ENCODE results near the gene PTCH2. TPM values are rescaled to one million over a fixed set of nuclear protein-coding genes. Genes with fewer than 3 reads are reported as not detected.

The PTCH2 gene
- total RNA-seq, 1 donor from 2014 or later, result 3.4 TPM

- H3K27ac Mint-ChIP-seq, result no peak overlapping the region
- H3K36me3 Mint-ChIP-seq, result peaks cover 22% of the 10 kb centered on the region
- H3K4me1 Mint-ChIP-seq (ENCODE audit: unreplicated experiment), result no peaks in the 10 kb centered on the region
- H3K27me3 Mint-ChIP-seq, result no peaks in the 10 kb centered on the region
- no peak for DNase-seq (ENCODE audit: extremely low spot score, unreplicated experiment)
- H3K4me3 Mint-ChIP-seq, result no peak overlapping the region
- H3K9me3 Mint-ChIP-seq, result no peaks in the 10 kb centered on the region
- no peak for TF ChIP-seq CTCF (conservative IDR thresholded peaks at IDR 0.05)
These were observed 17.3 kb upstream of the PTCH2 start for GRCh38 chr1:44860331-44860730.

- no peak overlapping the region for H3K27ac Mint-ChIP-seq
- DNase-seq (ENCODE audit: extremely low spot score, unreplicated experiment), result no peak
- no peak overlapping the region for H3K4me3 Mint-ChIP-seq
- H3K27me3 Mint-ChIP-seq, result no peaks in the 10 kb centered on the region
- no peaks in the 10 kb centered on the region for H3K4me1 Mint-ChIP-seq (ENCODE audit: unreplicated experiment)
- H3K9me3 Mint-ChIP-seq, result no peaks in the 10 kb centered on the region
- peaks cover 22% of the 10 kb centered on the region for H3K36me3 Mint-ChIP-seq
- no peak for TF ChIP-seq CTCF (conservative IDR thresholded peaks at IDR 0.05)
These were observed 14.4 kb upstream of the PTCH2 start for GRCh38 chr1:44857446-44857845.

GRCh38 chr1:44855742-44856141, 12.7 kb upstream of the PTCH2 start:
- DNase-seq (ENCODE audit: extremely low spot score, unreplicated experiment), result no peak
- no peak overlapping the region for H3K27ac Mint-ChIP-seq
- H3K9me3 Mint-ChIP-seq, result no peaks in the 10 kb centered on the region
- no peaks in the 10 kb centered on the region for H3K27me3 Mint-ChIP-seq
- peaks cover 20% of the 10 kb centered on the region for H3K36me3 Mint-ChIP-seq
- H3K4me3 Mint-ChIP-seq, result no peak overlapping the region
- no peaks in the 10 kb centered on the region for H3K4me1 Mint-ChIP-seq (ENCODE audit: unreplicated experiment)
- no peak for TF ChIP-seq CTCF (conservative IDR thresholded peaks at IDR 0.05)

GRCh38 chr1:44854970-44855369, 11.9 kb upstream of the PTCH2 start:
- Mint-ChIP-seq H3K9me3 (no peaks in the 10 kb centered on the region), H3K27me3 (no peaks in the 10 kb centered on the region), H3K4me1 (ENCODE audit: unreplicated experiment) (peaks cover under 1% of the 10 kb centered on the region), H3K4me3 (no peak overlapping the region), H3K27ac (no peak overlapping the region), H3K36me3 (peaks cover 19% of the 10 kb centered on the region)
- TF ChIP-seq CTCF (conservative IDR thresholded peaks at IDR 0.05), result no peak
- no peak for DNase-seq (ENCODE audit: extremely low spot score, unreplicated experiment)

- Mint-ChIP-seq H3K36me3 (peaks cover 28% of the 10 kb centered on the region), H3K27me3 (no peaks in the 10 kb centered on the region), H3K9me3 (no peaks in the 10 kb centered on the region), H3K4me1 (ENCODE audit: unreplicated experiment) (peaks cover 10% of the 10 kb centered on the region), H3K4me3 (no peak overlapping the region), H3K27ac (no peak overlapping the region)
- no peak for TF ChIP-seq CTCF (conservative IDR thresholded peaks at IDR 0.05)
- no peak for DNase-seq (ENCODE audit: extremely low spot score, unreplicated experiment)
These were observed 10.1 kb upstream of the PTCH2 start for GRCh38 chr1:44853201-44853600.

- DNase-seq (ENCODE audit: extremely low spot score, unreplicated experiment), result no peak
- Mint-ChIP-seq H3K4me3 (no peak overlapping the region), H3K27ac (no peak overlapping the region), H3K27me3 (no peaks in the 10 kb centered on the region), H3K9me3 (no peaks in the 10 kb centered on the region), H3K4me1 (ENCODE audit: unreplicated experiment) (peaks cover 10% of the 10 kb centered on the region), H3K36me3 (peaks cover 29% of the 10 kb centered on the region)
- no peak for TF ChIP-seq CTCF (conservative IDR thresholded peaks at IDR 0.05)
These were observed 8.3 kb upstream of the PTCH2 start for GRCh38 chr1:44851308-44851707.

Data from type B pancreatic cell (in vitro differentiated cells).